Measurements from ENCODE around the gene BMP5.
"Not testable (repeated sequence)": the region's sequence is repeated elsewhere in the genome, so short reads cannot be mapped to it uniquely, and the experiment has no call there.

BMP5 gene

DNA sequence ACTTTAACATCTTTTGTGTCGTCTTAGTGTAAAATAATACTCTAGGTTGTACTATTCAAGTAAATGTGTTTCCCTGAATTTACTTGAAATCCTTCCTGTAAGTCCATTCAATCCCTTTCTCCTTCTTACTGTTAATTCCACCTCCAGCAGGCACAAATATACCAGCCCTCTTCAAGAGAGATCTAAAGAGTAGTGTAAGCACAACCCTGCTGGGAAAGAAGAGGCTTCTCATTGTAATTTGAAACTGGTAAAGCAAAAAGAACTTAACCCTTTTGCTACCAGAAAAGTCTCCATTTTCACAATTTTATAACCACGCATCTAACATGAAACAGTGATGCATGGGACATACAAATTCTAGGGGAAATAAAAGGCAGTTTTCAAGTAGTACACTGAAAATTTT lies at the start of gene BMP5:
Gene BMP5, minus strand, starts transcription at position 191 of the 400 bp plus-strand sequence. CDS start 725 bp downstream, outside the sequence.
- DNase-seq, result no peak

DNA sequence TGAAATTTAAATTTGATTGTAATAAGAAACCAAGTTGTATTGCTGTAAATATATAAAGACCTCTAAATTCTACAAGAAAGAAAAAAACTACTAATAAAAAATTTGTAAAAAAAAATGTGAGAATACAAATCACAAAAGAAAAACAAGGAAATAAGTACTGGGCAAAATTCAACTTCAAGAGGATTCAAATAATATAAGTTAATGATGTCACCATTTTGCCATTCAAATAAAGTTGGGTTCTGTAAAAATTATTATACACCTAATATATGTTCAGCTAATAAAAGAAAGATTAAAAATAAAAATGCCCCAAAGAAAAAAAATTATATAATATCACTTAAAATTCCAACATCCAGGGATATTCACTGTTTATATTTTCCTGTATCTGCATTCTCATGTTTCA lies 47.0 kb upstream of the BMP5 start:
- no peak for DNase-seq

DNA sequence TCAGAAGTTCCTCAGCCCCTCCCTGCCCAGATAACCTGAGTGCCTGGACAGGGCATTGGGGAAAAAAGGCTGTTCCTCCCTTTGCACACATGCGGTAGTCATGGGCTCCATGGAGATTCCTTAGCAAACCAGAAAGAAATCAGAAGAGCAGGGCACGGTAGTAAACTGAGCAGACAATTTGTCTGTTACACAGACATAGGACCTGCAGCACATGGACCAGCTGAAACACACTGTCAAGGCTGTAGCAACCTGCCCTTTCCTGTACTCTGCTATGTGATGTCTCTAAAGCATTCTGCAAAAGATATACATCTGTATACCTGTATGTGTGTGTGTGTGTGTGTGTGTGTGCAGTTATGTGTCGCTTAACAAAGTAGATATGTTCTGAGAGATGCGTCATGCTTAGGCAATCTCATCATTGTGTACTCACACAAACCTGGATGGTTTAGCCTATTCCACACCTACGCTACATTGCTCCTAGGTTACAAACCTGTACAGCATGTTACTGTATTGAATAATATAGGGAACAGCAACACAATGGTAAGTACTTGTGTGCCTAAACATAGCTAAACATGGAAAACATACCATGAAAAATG lies 44.4 kb upstream of the BMP5 start:
- no peak for DNase-seq

DNA sequence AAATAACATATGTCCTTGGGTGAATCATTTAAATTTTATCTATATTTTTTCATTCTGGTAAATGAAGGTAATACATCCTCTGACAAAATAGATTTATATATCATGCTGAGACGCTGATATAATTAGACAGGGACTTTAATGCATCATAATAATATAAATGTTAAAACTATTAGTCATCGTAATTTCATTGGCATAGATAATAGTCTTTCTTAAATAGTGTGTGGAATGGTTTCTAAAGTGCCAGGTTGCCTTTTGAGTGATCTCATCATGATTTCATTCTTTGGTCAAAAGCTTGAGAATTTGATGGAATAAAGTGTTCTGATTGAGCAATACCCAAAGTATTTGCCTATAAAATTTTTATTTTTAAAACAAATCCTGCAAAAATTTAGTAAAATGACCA lies 43.2 kb upstream of the BMP5 start:
- no peak for DNase-seq

DNA sequence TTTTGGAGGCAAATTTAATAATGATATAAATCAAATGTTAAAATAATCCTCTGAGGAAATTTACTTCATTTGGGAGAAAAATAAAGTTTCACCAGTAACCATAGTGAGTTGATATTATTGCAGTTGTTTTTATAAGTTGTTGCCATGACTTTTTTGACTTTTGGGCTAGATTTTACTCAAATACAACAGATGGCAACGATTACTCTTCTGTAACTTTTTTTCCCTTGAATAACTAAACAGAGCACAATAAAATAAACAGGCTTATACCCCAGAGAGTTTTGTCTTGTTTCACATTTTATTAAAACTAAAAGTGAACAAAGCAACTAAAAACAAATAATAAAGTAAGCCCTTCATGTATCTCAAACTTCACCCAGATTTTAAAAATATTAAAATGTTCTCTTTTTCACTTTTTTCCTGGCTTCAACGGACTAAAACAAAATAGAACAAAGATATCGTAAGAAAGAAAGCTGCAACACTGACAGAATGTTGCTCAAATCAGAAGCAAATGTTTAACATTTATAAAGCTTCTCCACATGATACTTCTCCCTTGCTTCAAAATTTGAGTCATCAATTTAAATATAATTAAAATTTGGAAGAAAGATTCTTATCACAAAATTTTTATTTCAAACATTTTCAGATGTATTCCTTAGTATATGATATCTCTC lies 42.5 kb upstream of the BMP5 start:
- DNase-seq, result no peak

DNA sequence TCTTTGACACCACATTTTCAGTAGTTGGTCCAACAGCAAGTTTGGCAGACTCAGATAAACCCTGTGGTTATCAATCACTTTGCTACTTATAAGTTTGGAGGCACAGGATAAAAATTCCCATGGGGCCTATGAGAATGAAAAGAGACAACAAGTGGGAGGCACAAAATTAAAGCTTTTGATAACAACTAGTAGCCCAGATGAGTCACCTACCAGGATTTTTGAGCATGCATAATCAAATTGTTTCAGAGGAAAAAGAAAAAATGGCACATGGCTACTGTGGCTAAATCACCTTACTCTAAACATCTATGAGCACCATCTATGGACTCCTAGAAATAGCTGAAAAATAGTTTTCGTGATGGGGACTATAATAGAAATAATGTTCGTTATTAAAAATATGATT lies 40.8 kb upstream of the BMP5 start:
- DNase-seq, result no peak

DNA sequence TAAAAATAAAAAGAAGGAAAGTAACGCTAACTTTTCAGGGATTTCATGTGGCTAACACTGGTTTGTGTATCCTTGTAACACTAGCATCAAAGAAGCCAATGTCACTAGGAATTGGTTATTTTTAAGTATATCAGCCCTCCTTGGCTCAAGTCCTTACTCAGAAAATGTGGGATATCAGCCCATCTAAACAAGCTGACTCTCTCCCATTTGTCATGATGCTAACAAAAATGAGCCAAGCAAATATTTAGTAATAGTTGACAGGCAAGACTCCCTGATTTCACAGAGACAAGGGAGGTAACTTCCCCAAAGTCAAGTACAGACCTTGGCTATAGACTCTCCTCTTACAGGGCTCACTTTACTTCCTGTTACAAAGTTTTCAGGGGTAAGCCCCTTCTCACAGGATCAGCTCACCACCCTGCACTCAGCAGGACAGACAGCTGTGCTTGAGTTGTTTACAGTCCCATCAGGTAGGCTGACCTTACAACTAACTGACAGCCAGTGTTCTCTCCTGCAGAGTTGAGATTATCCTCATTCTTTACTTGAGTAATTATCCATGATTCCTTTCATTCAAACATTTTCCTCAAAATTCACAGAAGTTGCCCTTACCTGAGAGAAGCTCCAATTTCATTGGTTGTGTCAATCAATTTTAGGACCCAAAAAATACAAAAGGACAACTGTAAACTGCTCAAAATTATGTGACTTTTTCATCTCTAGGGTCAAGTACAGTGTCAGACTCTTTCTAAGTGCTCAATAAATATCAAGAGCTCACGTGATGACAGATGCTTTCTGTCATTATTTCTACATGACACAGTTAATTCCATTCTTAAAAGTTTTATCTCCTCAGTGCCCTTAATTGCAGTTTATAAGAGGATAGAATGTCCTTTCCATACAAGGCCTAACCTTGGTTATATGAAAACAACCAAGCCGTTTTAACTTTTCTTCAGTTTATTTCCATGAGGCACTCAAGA lies 38.1 kb upstream of the BMP5 start:
- no peak for DNase-seq

DNA sequence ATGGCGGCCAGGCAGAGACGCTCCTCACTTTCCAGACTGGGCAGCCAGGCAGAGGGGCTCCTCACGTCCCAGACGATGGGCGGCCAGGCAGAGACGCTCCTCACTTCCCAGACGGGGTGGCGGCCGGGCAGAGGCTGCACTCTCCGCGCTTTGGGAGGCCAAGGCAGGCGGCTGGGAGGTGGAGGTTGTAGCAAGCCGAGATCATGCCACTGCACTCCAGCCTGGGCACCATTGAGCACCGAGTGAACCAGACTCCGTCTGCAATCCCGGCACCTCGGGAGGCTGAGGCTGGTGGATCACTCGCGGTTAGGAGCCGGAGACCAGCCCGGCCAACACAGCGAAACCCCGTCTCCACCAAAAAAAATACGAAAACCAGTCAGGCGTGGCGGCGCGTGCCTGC lies 35.1 kb upstream of the BMP5 start:
- DNase-seq, result not testable (repeated sequence)

DNA sequence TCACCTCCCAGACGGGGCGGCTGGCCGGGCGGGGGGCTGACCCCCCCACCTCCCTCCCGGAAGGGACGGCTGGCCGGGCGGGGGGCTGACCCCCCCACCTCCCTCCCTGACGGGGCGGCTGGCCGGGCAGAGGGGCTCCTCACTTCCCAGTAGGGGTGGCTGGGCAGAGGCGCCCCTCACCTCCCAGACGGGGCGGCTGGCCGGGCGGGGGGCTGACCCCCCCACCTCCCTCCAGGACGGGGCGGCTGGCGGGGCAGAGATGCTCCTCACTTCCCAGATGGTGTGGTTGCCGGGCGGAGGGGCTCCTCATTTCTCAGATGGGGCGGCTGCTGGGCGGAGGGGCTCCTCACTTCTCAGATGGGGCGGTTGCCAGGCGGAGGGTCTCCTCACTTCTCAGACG lies 34.5 kb upstream of the BMP5 start:
- DNase-seq, result not testable (repeated sequence)

DNA sequence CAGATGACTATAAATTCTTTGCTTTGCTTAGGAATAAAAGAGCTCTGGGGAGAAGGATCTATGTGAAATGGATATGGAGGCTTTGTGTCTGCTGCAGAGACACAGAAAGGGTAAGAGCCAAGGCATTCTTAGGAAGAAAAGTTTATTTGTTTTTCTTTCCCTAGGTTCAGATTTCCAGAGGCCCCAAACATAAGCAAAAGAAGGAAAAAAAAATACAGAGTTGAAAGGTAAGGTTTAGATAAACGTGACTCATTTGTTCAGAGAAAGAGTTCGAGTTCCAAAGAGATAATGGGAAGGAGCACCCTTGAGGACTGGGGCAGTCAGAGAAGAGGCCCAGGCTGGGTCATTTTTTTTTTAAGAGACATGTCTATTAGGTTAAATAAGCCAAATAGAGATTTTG lies 27.4 kb upstream of the BMP5 start:
- DNase-seq, result no peak

DNA sequence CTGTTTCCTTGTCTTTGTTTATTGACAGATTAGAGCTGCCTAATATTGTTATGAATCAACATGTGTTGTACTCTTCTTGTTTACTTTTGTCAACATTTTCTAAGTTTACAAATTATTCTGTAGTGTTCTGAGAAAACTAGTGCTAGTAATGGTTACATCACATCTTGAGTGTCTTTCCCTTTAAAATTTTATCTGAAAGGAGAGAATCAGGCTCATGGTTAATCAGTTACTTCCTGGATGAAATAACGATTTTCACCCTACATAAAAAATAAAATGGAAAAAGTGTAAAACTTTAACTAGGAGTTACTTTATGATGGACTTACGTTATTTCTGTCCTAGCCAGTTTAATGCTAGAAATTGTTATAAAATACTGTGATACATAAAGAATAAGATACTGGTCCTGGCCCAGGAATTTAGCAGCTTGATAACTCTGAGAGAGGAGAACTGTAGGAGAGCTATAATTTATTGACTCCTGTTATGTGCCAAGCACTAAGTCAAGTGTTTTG lies 26.4 kb upstream of the BMP5 start:
- no peak for DNase-seq

DNA sequence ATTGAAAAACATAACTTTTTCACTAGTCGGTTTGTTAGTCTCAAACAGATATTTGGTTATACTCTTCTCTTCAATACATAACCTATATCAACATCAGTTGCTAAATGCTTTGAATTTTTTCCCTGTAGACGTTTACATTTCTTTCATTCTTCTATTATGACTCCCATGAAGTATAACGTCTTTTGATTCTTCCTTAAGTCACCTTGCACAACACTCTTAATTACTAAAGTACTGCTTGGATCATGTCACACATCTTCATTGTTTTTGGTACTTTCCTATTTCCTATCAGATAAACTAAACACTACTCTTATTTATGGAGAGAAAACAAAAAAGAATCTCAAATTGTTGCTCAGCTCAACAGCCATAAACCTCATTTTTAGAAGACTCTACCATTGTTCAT lies 23.0 kb upstream of the BMP5 start:
- DNase-seq, result no peak

DNA sequence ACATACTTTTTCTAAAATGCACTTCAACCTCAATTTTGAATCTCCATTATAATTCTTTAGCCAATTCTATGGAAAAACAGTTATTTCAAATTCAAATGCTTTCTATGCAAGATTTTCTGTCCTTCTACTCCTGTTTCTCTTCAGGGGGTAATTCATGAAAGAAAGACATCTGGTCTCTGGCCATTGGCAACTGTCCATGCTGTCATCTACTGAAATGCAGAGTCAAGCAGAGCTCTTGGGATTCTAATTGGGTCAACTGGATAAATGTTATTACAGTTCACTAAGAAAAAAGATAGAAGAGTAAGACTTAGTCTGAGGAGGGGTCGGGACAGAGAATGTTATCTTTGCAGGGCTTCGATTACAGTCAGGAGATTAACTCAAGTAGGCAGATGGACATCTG lies 22.0 kb upstream of the BMP5 start:
- DNase-seq, result no peak

DNA sequence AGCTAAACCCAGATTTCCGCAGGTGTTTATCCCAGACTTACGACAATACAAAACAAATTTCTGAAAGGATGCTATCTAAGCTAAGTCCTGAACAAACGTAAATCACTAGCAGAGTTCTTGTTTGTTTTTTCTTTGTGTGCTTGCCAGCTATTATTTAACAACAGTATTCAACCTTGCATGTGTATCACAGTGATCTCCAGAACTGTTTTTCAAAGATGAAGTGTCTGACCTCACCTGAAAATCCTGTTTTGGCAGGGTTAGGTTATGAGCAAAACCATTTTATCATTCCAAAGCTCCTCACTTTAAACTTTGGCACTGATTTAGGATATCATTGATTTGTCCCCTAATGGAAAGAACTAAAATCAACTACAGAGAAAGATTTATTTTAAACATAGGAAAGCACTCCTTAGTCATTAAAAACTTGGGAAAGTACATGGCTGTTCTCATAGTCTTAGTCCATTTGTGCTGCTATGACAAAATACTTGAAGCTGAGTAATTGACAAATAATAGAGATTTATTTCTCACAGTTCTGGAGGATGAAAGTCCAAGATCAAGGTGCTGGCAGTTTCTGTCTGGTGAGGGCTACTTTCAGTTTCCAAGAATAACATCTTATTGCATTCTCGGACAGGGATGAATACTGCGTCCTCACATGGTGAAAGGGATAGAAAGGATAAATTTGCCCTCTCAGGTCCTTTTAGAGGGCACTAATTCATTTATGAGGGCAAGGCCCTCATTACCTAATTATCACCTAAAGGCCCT lies 20.8 kb upstream of the BMP5 start:
- DNase-seq, result no peak

DNA sequence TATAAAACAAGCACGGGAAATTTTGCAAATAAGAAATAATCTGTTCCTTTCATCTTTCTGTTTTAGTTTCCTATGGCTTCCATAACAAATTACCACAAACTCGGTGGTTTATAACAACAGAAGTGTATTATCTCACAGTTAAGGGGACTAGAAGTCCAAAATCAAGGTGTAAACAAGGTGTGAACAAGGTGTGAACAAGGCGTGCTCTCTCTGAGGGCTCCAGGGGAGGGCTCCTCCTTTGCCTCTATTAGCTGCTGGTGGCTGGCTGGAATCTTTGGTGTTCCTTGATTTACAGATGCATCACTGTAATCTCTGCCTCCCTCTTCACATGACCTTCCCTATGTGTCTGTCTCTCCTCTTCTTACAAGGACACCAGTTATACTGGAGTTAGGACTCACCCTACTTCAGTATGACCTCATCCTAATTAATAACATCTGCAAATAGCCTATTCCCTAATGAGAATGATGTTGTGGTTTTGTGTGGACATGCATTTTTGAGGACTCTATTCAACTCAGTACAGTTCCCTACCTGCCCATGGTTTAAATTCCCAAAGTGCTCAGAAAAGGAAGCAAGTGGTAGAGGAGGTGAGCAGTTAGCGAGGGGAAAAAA lies 17.5 kb upstream of the BMP5 start:
- DNase-seq, result no peak

DNA sequence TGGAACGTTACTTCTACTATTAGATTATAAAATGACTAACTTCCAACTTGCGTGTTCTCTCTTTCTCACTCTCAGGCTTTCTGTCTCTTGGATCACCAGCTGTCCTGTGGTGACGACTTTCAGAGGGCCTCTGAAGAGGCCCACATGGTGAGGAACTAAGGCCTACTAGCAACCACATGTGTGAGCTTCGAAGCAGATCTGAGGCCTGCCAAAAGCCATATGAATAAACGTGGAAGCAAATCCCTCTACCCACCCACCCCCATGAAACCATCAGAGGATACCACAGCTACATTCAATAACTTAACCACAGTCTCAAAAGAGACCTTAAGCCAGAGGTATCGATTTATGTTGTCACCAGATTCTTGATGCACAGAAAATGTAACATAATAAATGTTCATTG lies 13.5 kb upstream of the BMP5 start:
- no peak for DNase-seq

DNA sequence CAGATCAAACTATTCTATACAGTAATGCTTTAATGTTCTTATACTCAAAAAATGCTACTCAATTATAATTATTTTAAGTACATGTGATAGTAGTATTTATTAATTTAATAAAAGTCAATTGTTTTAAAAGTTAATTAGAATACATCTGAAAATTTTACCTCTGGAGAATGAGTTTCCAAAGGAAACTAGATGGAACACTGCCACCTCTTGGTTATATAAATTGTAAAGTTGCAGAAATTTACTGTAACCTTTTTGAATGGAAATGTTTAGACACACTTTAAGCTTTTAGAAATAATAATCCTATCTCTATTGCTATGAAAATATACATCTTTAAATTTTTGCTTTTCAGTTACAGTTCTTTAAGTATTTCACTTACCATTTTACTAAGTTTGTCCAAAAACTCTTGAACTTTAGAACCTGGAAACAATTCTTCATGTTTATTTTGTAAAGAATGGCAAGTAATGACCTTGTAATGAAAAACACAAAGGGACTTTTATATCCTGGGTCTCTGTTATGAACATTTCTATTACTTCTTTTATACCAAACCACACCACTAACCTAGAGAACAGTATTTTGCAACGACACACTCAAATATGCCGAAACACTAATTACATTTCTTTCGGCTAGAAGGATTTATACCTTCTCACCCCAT lies 10.9 kb upstream of the BMP5 start:
- peak; percentile 4 for DNase-seq

DNA sequence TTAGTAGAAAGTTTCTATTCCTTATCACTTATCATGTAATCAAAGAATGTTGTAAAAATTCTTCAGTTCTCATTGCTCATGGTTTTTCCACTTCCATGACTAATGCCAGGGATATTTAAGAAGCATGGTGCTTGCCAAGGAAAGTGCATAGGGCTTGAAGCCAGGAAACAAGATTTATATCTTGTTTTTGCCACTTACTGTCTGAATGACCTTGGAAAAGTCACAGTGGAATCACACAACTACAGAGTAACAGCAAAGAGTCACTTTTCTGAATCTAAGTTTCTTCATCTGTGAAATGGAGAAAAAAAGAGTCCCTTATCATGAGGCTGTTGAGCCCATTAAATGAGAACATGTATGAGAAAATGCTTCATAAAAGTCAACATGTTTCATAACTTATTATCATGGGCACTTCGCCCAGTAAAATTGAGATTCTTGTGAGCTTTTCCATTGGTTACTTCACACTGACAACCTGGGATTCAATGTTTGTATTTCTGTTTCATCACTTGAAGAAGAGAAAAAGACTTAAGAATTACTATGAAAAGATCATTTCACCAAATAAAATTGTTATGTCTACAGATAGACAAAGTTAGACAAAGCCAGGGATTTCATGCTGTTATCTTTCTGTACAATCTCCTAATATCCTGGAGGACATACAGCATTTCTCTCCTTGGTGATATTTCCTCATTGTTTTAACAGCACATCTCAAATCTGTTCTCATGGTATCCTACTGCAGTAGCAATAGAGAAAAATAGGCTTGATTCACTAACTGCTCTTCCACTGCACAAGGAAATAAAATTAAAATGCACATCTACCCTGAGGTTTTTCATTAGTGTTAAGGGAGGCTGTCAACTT lies 7.6 kb upstream of the BMP5 start:
- DNase-seq, result no peak

DNA sequence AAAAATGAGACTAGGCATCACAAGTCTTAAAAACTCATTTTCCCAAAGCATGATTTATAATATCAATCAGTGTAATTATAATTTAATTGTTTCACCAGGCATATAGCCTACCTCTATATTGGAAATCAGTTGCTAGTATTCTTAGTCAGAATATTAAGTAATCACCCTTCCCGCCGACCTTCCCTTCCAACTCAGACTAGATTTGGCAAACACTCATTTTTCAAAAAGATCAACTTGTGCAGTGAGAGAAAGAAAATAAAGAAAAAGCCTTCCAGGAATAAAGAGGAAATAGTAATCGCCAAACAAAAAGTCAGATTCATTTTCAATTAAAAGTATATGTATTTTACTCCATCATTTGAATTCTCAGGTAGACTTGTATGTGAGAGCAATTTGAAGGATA lies 1.9 kb upstream of the BMP5 start:
- no peak for DNase-seq

DNA sequence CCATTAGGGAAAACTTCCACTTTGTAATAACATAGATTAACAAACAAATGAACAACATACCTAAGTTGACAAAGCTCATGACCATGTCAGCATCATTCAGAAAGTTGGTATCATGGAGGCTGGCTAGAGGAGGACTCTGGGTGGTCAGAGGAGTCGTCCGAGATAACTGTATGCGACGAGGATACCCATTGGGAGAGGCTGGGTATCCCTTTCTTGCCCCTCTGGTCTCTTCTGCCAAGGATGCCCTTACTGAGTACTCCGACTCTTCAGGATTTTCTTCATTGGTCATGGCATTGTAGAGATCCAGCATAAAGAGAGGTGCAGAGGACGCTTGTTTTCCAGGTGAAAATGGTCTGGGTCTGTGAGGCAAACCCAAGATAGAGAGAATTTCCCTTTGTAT lies 1.1 kb downstream of the BMP5 start:
- DNase-seq, result no peak

DNA sequence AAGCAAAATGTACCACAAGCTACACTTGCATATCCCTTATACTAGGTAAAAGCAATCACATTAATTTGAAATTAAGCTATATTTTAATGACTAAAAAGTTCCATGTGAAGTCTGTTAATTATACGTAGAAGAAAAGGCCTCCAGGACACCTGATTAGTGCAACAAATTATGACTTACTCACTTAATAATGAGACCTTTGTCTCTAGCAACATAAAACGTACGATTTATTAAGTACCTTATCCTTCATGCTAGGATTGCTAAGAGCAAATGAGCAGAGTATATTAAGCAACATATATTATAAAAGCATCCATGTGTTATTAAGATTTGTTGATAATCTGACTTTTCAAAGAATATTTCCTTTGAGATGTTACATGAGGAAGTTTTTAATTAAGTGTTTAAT lies 2.5 kb downstream of the BMP5 start:
- DNase-seq, result no peak

Measured in hematopoietic multipotent progenitor cell treated with erythropoietin and hydrocortisone succinate and interleukin-3 and kit ligand, for 8 days (in vitro differentiated cells).